Activated T-helper 2 cell treated with anti-CD3 and anti-CD28 coated beads, Interferon-gamma antibody, Interleukin-2, Interleukin-4, amounts not matched to agents 10 μg/mL and 5 μg/mL and 100 μg/mL, durations not matched to agents 14 hours and 24 hours and 36 hours (primary cell): Measurements from ENCODE around the gene STRA8. TPM values are rescaled to one million over a fixed set of nuclear protein-coding genes. Genes with fewer than 3 reads are reported as not detected.
"Not testable (repeated sequence)": the region's sequence is repeated elsewhere in the genome, so short reads cannot be mapped to it uniquely, and the experiment has no call there.

Source experiments
- DNase-seq: peaks from one replicate; pipeline ENCODE4 v3.0.0; 2021; ENCODE audit warnings: low spot score
- H3K27ac Mint-ChIP-seq: one replicate; pipeline ENCODE4 v1.8.0; 2021; ENCODE audit warnings: mixed read lengths
- H3K27me3 Mint-ChIP-seq: one replicate; pipeline ENCODE4 v1.8.0; 2021; ENCODE audit warnings: low read depth, mixed read lengths
- H3K36me3 Mint-ChIP-seq: one replicate; pipeline ENCODE4 v1.8.0; 2021; ENCODE audit warnings: low read depth, mixed read lengths
- H3K4me1 Mint-ChIP-seq: one replicate; pipeline ENCODE4 v1.8.0; 2021; ENCODE audit warnings: low read depth, mixed read lengths
- H3K4me3 Mint-ChIP-seq: one replicate; pipeline ENCODE4 v1.8.0; 2021; ENCODE audit warnings: low read depth, mild to moderate bottlenecking, moderate library complexity, mixed read lengths
- H3K9me3 Mint-ChIP-seq: one replicate; pipeline ENCODE4 v1.8.0; 2021; ENCODE audit warnings: mixed read lengths
- intact Hi-C: fragments of 100-400 bp; cut with micrococcal nuclease; formaldehyde crosslinking; loops from one replicate; pipeline ENCODE4 v1.15.1; 2023
- total RNA-seq: library from RNA; stranded (reverse); gene quantifications from 2 replicates; pipeline ENCODE4 v1.2.3, GENCODE V29; 2022

Gene STRA8
- total RNA-seq, 1 donor from 2014 or later, result not detected

GRCh38 chr7:135232087-135232486, 1.6 kb upstream of the STRA8 start:
- intact Hi-C loops, result no loop called here
- no peaks in the 10 kb centered on the region for H3K27me3 Mint-ChIP-seq
- H3K27ac Mint-ChIP-seq, result no peak overlapping the region
- H3K4me3 Mint-ChIP-seq, result no peak overlapping the region
- H3K9me3 Mint-ChIP-seq, result peaks cover 3% of the 10 kb centered on the region
- DNase-seq, result no peak
- H3K4me1 Mint-ChIP-seq, result peaks cover 10% of the 10 kb centered on the region
- H3K36me3 Mint-ChIP-seq, result no peaks in the 10 kb centered on the region

- Mint-ChIP-seq H3K36me3 (no peaks in the 10 kb centered on the region), H3K9me3 (peaks cover 3% of the 10 kb centered on the region), H3K27me3 (no peaks in the 10 kb centered on the region), H3K27ac (no peak overlapping the region), H3K4me3 (no peak overlapping the region), H3K4me1 (peaks cover 10% of the 10 kb centered on the region)
- intact Hi-C loops, result no loop called here
- DNase-seq, result no peak
These were observed 918 bp upstream of the STRA8 start for GRCh38 chr7:135232720-135233119.

GRCh38 chr7:135234095-135234494, 457 bp downstream of the STRA8 start:
- DNase-seq, H3K9me3 Mint-ChIP-seq, H3K27ac Mint-ChIP-seq, H3K36me3 Mint-ChIP-seq, H3K4me3 Mint-ChIP-seq, intact Hi-C loops, H3K27me3 Mint-ChIP-seq: not testable (repeated sequence)
- peaks cover 10% of the 10 kb centered on the region for H3K4me1 Mint-ChIP-seq

GRCh38 chr7:135234727-135235126, 1.1 kb downstream of the STRA8 start:
- no peaks in the 10 kb centered on the region for H3K36me3 Mint-ChIP-seq
- peaks cover 1% of the 10 kb centered on the region for H3K27me3 Mint-ChIP-seq
- intact Hi-C loops, result no loop called here
- H3K27ac Mint-ChIP-seq, result no peak overlapping the region
- peaks cover 3% of the 10 kb centered on the region for H3K9me3 Mint-ChIP-seq
- no peak for DNase-seq
- no peak overlapping the region for H3K4me3 Mint-ChIP-seq
- peaks cover 10% of the 10 kb centered on the region for H3K4me1 Mint-ChIP-seq

- DNase-seq, result no peak
- Mint-ChIP-seq H3K27ac (no peak overlapping the region), H3K36me3 (no peaks in the 10 kb centered on the region), H3K27me3 (peaks cover 6% of the 10 kb centered on the region), H3K4me1 (peaks cover 10% of the 10 kb centered on the region), H3K4me3 (no peak overlapping the region), H3K9me3 (peaks cover 3% of the 10 kb centered on the region)
- intact Hi-C loops, result no loop called here
These were observed 2.2 kb downstream of the STRA8 start for GRCh38 chr7:135235841-135236240.

GRCh38 chr7:135236727-135237126, 3.1 kb downstream of the STRA8 start:
- no peak for DNase-seq
- intact Hi-C loops, result no loop called here
- peaks cover 9% of the 10 kb centered on the region for H3K27me3 Mint-ChIP-seq
- no peaks in the 10 kb centered on the region for H3K36me3 Mint-ChIP-seq
- no peak overlapping the region for H3K4me3 Mint-ChIP-seq
- peaks cover 10% of the 10 kb centered on the region for H3K4me1 Mint-ChIP-seq
- no peak overlapping the region for H3K27ac Mint-ChIP-seq
- peaks cover 3% of the 10 kb centered on the region for H3K9me3 Mint-ChIP-seq

GRCh38 chr7:135238112-135238744, 4.6 kb downstream of the STRA8 start:
- Mint-ChIP-seq H3K36me3 (no peaks in the 10 kb centered on the region), H3K4me1 (peaks cover 10% of the 10 kb centered on the region), H3K4me3 (no peak overlapping the region), H3K27ac (no peak overlapping the region), H3K27me3 (peaks cover 14% of the 10 kb centered on the region), H3K9me3 (peaks cover 3% of the 10 kb centered on the region)
- intact Hi-C loops, result no loop called here
- DNase-seq, result no peak

GRCh38 chr7:135239263-135239662, 5.6 kb downstream of the STRA8 start:
- intact Hi-C loops, result no loop called here
- peaks cover 17% of the 10 kb centered on the region for H3K27me3 Mint-ChIP-seq
- DNase-seq, result no peak
- no peak overlapping the region for H3K27ac Mint-ChIP-seq
- peaks cover 10% of the 10 kb centered on the region for H3K4me1 Mint-ChIP-seq
- H3K9me3 Mint-ChIP-seq, result peaks cover 3% of the 10 kb centered on the region
- H3K4me3 Mint-ChIP-seq, result no peak overlapping the region
- H3K36me3 Mint-ChIP-seq, result no peaks in the 10 kb centered on the region

GRCh38 chr7:135240441-135240840, 6.8 kb downstream of the STRA8 start:
- intact Hi-C loops, result no loop called here
- H3K9me3 Mint-ChIP-seq, result peaks cover 3% of the 10 kb centered on the region
- DNase-seq, result no peak
- no peak overlapping the region for H3K27ac Mint-ChIP-seq
- peaks cover 10% of the 10 kb centered on the region for H3K4me1 Mint-ChIP-seq
- H3K27me3 Mint-ChIP-seq, result peaks cover 25% of the 10 kb centered on the region
- no peak overlapping the region for H3K4me3 Mint-ChIP-seq
- H3K36me3 Mint-ChIP-seq, result no peaks in the 10 kb centered on the region

- Mint-ChIP-seq H3K4me3 (no peak overlapping the region), H3K4me1 (no peaks in the 10 kb centered on the region), H3K36me3 (no peaks in the 10 kb centered on the region), H3K27me3 (peaks cover 25% of the 10 kb centered on the region), H3K27ac (no peak overlapping the region), H3K9me3 (no peaks in the 10 kb centered on the region)
- intact Hi-C loops, result no loop called here
- no peak for DNase-seq
These were observed 8.6 kb downstream of the STRA8 start for GRCh38 chr7:135242096-135242684.

GRCh38 chr7:135245226-135246190, 11.9 kb downstream of the STRA8 start:
- Mint-ChIP-seq H3K27ac (no peak overlapping the region), H3K9me3 (no peaks in the 10 kb centered on the region), H3K4me1 (no peaks in the 10 kb centered on the region), H3K27me3 (peaks cover 20% of the 10 kb centered on the region), H3K4me3 (no peak overlapping the region), H3K36me3 (no peaks in the 10 kb centered on the region)
- intact Hi-C loops, result no loop called here
- DNase-seq, result no peak

- intact Hi-C loops, result no loop called here
- Mint-ChIP-seq H3K36me3 (no peaks in the 10 kb centered on the region), H3K4me3 (no peak overlapping the region), H3K27ac (no peak overlapping the region), H3K9me3 (no peaks in the 10 kb centered on the region), H3K27me3 (peaks cover 19% of the 10 kb centered on the region), H3K4me1 (no peaks in the 10 kb centered on the region)
- no peak for DNase-seq
These were observed 12.7 kb downstream of the STRA8 start for GRCh38 chr7:135246191-135246825.
